ENCODE measurements around the gene ARR3. TPM values are rescaled to one million over a fixed set of nuclear protein-coding genes. Genes with fewer than 3 reads are reported as not detected.
"Not testable (repeated sequence)": the region's sequence is repeated elsewhere in the genome, so short reads cannot be mapped to it uniquely, and the experiment has no call there.

ARR3 gene
- total RNA-seq, 2 donors from 2014 or later = not detected

DNA sequence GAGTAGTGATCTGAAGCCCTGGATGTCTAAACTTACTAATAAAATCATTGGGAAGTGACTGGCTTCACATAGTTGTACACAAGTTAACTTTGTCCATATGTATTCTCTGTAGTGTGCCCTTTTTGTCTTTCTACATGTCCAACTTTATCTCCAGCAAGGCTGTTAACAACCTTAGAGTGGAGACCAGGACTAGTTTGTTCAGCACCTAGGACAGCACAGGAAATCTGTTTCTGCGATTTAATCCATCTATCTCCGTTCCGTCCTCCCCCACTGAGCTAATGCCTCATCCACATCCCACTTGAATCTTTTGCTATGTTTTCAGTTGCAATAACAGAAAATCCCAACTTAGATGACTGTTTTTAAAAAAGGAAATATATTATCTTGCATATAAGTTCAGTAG is 3.4 kb upstream of the ARR3 start:
- WGBS = 56% methylated on average over 3 of the region's 3 CpGs
- intact Hi-C loops (cut with DNase I) = no loop called here
- no peaks in the 10 kb centered on the region for H3K9me3 ChIP-seq

DNA sequence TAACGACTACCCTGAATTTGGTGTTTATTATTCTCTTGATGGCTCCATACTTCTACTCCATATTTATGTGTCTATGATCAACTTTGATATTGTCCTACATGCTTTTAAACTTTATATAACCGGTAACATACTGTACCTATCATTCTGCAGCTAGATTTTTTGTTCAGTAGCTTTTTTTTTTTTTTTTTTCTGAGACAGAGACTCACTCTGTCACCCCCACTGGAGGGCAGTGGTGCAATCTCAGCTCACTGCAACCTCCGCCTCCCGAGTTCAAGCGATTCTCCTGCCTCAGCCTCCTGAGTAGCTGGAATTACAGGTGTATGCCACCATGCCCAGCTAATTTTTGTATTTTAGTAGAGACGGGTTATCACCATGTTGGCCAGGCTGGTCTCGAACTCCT is 5.9 kb downstream of the ARR3 start:
- H3K4me3 ChIP-seq; intact Hi-C loops (cut with DNase I); H3K4me1 ChIP-seq (replicated peaks); H3K9me3 ChIP-seq; H3K27me3 ChIP-seq (replicated peaks; ENCODE audit: insufficient read depth); H3K36me3 ChIP-seq; H3K27ac ChIP-seq; DNase-seq (ENCODE audit: low spot score): not testable (repeated sequence)
- WGBS = 77% methylated on average over 7 of the region's 7 CpGs

More for the DNA sequence above, 3.4 kb upstream of the ARR3 start:
- Histone ChIP-seq H3K36me3 (no peaks in the 10 kb centered on the region), H3K27ac (no peak overlapping the region), H3K27me3 (replicated peaks; ENCODE audit: insufficient read depth) (no peaks in the 10 kb centered on the region), H3K4me3 (no peak overlapping the region), H3K4me1 (replicated peaks) (no peaks in the 10 kb centered on the region)
- no peak for DNase-seq (ENCODE audit: low spot score)
- no peak for TF ChIP-seq POLR2A (IDR thresholded peaks at IDR 0.05)
- TF ChIP-seq, protein P1, sequence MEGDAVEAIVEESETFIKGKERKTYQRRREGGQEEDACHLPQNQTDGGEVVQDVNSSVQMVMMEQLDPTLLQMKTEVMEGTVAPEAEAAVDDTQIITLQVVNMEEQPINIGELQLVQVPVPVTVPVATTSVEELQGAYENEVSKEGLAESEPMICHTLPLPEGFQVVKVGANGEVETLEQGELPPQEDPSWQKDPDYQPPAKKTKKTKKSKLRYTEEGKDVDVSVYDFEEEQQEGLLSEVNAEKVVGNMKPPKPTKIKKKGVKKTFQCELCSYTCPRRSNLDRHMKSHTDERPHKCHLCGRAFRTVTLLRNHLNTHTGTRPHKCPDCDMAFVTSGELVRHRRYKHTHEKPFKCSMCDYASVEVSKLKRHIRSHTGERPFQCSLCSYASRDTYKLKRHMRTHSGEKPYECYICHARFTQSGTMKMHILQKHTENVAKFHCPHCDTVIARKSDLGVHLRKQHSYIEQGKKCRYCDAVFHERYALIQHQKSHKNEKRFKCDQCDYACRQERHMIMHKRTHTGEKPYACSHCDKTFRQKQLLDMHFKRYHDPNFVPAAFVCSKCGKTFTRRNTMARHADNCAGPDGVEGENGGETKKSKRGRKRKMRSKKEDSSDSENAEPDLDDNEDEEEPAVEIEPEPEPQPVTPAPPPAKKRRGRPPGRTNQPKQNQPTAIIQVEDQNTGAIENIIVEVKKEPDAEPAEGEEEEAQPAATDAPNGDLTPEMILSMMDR (IDR thresholded peaks at IDR 0.05) = no peak

DNA sequence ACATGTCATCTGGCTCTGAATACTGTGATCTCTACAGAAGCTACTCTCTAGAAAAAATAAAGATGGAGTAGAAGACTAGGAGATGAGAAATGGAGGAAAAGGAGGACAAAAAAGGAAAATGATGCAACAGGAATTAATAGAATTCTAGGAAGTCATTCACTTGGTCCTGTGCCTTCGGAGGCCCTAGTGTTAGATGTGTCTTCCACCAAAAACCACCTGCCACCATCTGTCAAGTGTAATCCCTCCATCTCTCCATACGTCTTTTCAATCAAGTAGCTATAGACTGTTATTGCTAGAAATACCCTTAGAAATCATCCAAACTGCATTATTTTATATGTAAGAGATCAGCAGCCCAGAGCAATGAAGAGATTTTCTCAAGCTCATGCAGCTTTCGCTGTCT is 10.9 kb downstream of the ARR3 start:
- Histone ChIP-seq H3K9me3 (no peaks in the 10 kb centered on the region), H3K27ac (no peak overlapping the region), H3K4me3 (no peak overlapping the region), H3K4me1 (replicated peaks) (no peaks in the 10 kb centered on the region), H3K27me3 (replicated peaks; ENCODE audit: insufficient read depth) (no peaks in the 10 kb centered on the region), H3K36me3 (no peaks in the 10 kb centered on the region)
- TF ChIP-seq, protein P1 (IDR thresholded peaks at IDR 0.05) = no peak
- TF ChIP-seq POLR2AphosphoS5 (IDR thresholded peaks at IDR 0.05) (no peak), POLR2A (IDR thresholded peaks at IDR 0.05) (no peak)
- no peak for DNase-seq (ENCODE audit: low spot score)
- intact Hi-C loops (cut with DNase I) = no loop called here
- WGBS = 96% methylated on average over 3 of the region's 3 CpGs

DNA sequence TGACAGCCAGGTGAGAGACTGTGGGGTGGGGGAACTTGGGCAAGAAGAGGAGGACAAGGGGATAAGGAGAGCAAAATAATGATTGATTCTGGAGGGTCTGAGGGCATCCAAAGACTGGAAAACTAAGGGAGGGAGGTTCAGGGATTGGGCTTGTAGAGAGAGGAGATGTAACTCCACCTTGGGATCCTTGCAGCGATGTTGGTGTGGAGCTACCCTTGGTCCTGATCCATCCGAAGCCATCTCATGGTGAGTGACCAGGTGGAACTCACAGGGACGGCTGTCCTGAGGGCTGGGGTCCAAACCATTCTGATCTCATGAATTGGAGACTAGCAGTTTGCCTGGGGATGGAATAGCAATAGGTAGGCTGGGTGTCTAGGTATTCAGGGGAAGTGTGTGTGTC is 12.4 kb downstream of the ARR3 start:
- Histone ChIP-seq H3K36me3 (no peaks in the 10 kb centered on the region), H3K9me3 (no peaks in the 10 kb centered on the region), H3K27ac (no peak overlapping the region), H3K4me3 (no peak overlapping the region), H3K4me1 (replicated peaks) (no peaks in the 10 kb centered on the region), H3K27me3 (replicated peaks; ENCODE audit: insufficient read depth) (no peaks in the 10 kb centered on the region)
- 74% methylated on average over 3 of the region's 3 CpGs for WGBS
- no peak for DNase-seq (ENCODE audit: low spot score)
- TF ChIP-seq, protein P1 (IDR thresholded peaks at IDR 0.05) = no peak
- TF ChIP-seq POLR2AphosphoS5 (IDR thresholded peaks at IDR 0.05) = no peak
- no peak for TF ChIP-seq POLR2A (IDR thresholded peaks at IDR 0.05)
- intact Hi-C loops (cut with DNase I) = no loop called here

DNA sequence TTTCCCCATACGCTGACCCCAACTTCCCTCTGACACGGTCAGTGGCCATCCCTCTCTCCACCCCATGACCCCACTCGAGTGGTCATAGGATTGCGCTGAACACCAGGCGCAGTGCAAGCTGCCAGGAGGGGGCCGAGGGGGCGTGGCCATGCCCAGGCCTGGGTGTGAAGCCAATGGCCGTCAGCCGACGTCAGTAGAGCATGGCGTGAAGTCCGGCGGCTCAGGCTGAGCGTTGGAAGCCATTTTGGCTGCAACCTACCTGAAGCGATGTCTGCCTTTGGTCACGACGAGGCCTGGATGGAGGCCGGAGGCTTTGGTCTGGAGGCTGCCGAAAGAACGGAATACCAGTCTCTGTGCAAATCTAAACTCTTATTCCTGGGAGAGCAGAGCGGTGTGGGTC is 13.8 kb downstream of the ARR3 start, which contains the start of gene RAB41:
Gene RAB41 (plus strand): TSS at position 222 of the 400 bp plus-strand sequence. CDS start 46 bp downstream, at position 268.
- DNase-seq (ENCODE audit: low spot score) = no peak
- Histone ChIP-seq H3K27ac (no peak within 1 kb of the TSS), H3K4me3 (no peak within 1 kb of the TSS), H3K4me1 (replicated peaks) (no peaks in the 10 kb centered on the region), H3K36me3 (no peaks in the 10 kb centered on the region), H3K27me3 (replicated peaks; ENCODE audit: insufficient read depth) (no peaks in the 10 kb centered on the region), H3K9me3 (no peaks in the 10 kb centered on the region)
- no peak for TF ChIP-seq POLR2AphosphoS5 (IDR thresholded peaks at IDR 0.05)
- TF ChIP-seq, protein P1 (IDR thresholded peaks at IDR 0.05) = no peak
- no peak for TF ChIP-seq POLR2A (IDR thresholded peaks at IDR 0.05)
- WGBS = 94% methylated on average over 13 of the region's 21 CpGs
- intact Hi-C loops (cut with DNase I) = no loop called here
